NCI-H2029 treated with DMSO at 0.1 percent for 48 hours (cell line): ENCODE measurements around the gene SYNE2.
"Not testable (repeated sequence)": the region's sequence is repeated elsewhere in the genome, so short reads cannot be mapped to it uniquely, and the experiment has no call there.

Experiments
- DNase-seq: peaks from one replicate; lab custom pipeline; 2025; lab: John Stamatoyannopoulos, UW

SYNE2 gene

GRCh38 chr14:64037869-64038745, 185.3 kb downstream of the SYNE2 start:
- DNase-seq = not testable (repeated sequence)

- DNase-seq = no peak
Measured at GRCh38 chr14:64038841-64039542, 186.2 kb downstream of the SYNE2 start.

- no peak for DNase-seq
Measured at GRCh38 chr14:64040044-64040443, 187.2 kb downstream of the SYNE2 start.

GRCh38 chr14:64043296-64043695, 190.5 kb downstream of the SYNE2 start:
- not testable (repeated sequence) for DNase-seq

GRCh38 chr14:64045091-64045490, 192.3 kb downstream of the SYNE2 start:
- no peak for DNase-seq

DNA sequence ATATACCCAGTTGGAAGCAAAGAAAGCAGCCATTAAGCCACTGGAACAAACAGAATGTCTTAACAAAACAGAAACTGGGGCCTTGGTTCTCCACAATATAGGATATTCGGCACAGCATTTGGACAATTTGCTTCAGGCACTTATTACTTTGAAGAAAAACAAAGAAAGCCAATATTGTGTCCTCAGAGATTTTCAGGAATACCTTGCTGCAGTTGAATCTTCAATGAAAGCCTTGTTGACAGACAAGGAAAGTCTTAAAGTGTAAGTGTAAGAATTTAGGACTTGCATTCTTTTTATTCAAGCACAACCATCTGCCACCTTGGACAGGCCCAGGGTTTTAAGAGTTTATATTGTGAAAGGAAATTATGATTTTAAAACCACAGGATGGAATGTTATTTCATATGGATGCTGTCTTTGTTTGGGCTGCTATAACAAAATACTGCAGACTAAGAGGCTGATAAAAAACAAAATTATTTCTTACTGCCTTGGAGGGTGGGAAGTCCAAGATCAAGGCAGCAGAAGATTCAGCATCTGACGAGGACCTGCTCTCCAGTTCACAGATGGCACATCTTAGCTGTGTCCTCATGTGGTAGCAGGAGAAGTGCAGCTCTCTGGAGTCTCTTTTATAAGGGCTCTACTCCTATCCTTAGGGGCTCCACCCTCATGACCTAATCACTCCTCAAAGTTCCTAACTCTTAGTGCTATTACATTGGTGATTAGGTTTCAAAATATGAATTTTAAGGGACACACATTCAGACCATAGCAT, 197.0 kb downstream of the SYNE2 start:
- DNase-seq = no peak

- DNase-seq = no peak
Measured at GRCh38 chr14:64053694-64054669, 201.2 kb downstream of the SYNE2 start.

- no peak for DNase-seq
Measured at GRCh38 chr14:64059454-64060198, 206.8 kb downstream of the SYNE2 start.

- no peak for DNase-seq
Measured at GRCh38 chr14:64060199-64060545, 207.4 kb downstream of the SYNE2 start.

DNA sequence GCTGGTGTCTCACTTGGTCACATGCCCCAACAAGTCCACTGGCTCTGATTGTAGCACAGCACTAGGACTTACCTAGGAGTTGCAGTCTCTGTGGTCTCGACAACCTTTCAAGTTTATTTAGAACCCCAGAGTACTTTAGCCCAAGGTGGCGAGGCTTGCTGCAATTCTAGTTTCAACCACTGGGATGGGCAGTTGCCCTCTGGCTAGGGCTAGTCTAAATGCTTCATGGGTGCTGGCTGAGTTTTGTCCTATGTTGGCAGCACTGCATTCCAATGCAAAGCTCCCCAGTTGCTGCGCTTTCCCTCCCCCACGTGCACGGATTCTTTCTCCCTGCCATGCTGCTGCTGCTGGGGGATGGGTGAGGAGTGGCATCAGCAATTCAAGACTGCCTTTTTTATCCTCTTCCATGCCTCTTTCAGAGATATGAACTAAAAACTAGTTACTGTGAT, 207.9 kb downstream of the SYNE2 start:
- DNase-seq = no peak

GRCh38 chr14:64061115-64061514, 208.3 kb downstream of the SYNE2 start:
- DNase-seq = no peak

GRCh38 chr14:64061706-64062105, 208.9 kb downstream of the SYNE2 start:
- DNase-seq = no peak

DNA sequence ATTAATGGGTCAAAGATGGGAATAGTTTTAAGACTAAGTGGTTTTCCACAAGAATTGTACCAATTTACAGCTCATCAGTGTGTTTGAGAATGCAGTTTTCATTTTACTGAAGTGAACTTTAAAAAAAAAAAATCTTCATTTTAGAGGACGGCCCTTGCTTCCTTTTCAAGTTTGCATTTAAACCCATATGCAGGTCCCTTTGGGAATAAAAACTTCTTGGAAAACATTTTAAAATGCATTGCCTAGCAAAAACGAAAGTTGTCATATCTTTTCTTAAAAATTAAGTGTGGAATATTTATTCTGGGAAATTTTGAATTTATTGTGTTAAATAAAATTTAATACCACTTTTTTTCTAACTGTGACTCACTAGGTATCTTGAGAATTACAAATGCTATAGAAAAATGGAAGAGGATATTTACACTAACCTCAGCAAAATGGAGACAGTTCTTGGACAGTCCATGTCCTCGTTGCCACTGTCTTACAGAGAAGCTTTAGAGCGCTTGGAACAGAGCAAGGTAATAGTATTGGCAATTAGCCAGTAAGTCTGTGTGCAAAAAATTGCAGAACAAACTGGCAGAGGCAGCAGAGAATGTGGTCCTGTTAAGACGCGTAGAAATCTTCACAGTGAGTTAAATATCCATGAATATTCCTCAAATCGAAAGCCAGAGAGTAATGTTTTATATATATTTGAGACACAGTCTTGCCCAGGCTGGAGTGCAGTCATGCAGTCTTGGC, 209.7 kb downstream of the SYNE2 start:
- no peak for DNase-seq

GRCh38 chr14:64064447-64064846, 211.6 kb downstream of the SYNE2 start:
- no peak for DNase-seq

DNA sequence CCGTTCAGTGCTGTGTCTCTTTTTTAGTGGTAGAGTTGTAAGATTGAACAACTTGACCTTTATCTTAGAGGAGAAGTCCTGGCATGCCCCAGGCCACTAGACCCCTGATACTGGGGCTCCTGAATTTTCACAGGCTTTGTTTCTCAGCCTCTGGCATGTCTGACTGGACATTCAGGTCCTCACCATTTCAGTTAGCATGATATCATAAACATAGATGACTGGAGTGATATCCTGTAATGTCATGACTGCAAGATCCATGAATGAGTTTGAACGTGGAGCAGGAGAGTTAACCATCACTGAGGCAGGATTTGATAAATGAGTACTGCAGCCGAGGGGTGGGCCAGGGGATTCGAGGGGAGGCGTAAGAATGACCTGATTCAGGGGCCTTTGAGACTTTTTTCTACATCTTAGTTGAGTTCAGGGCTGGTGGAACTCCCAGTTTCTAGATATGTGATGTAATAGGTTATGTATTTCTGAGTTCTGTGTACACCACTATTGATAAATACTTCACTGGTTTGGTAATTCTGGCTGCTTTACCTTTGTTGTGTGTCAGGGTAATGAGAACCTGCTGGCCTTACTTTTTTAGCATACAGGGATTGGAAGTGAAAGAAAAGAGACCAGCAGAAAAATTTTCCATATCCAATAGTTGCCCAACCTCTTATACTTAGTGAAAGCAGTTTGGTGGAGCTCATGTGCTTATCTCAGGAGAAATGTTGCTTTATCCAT, 217.0 kb downstream of the SYNE2 start:
- no peak for DNase-seq

DNA sequence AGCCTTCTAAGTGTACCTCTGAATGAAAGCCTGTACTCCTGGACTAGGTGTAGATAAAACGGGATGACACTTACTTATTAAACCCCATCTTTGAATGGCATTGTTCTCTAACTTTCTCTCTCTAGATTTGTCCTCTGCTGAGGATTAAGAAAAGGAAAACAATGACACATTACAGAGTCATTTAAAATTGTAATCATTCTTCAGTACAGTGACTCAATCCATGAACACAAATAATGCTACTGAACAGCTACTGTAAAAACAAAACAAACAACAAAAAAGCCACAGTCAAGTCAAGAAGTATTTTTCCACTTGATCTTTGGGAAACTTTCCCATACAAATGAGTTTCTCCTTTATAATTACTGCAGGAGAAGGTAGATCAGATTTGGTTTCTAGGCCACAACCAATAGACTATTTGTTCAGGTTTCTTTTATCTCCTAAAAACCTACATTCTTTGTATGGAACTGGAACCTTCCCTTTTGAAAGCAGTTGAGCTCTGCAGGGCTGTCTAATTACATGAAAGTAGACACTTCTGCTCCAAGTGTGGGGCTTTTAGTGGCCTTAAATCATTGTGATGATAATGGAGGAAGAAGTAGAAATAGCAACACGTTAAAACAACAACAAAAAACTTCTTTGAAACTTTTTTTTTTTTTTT, 222.3 kb downstream of the SYNE2 start:
- DNase-seq = no peak

DNA sequence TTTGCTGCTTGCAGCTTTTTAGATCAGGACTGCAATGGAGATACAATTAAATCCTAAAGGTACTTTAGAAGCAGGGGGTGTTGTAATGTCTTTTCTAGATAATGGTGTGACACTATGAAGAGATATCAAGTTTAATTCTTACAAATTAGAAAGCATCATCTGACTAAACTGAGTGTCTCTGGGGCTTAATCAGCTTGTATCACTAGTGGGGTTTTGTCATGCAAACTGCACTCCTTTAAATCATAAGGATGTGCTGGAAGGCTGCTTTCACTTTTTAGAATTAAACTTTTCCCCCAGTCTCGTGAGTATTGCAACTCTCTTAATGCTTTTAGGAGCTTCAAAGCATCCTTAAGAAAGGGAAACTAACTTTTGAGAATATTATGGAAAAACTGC, 222.8 kb downstream of the SYNE2 start:
- DNase-seq = no peak

- DNase-seq = no peak
Measured at GRCh38 chr14:64080452-64080851, 227.6 kb downstream of the SYNE2 start.
